GM19397 (cell line): ENCODE measurements around the gene PCDHGA5.
"Not testable (repeated sequence)": the region's sequence is repeated elsewhere in the genome, so short reads cannot be mapped to it uniquely, and the experiment has no call there.

Experiments
- ATAC-seq: cut with Tn5 transposase; IDR thresholded peaks from one replicate; pipeline ENCODE4 v1.9.1; 2021; ENCODE audit warnings: mild to moderate bottlenecking, moderate library complexity; ENCODE audit not compliant: unreplicated experiment

PCDHGA5 gene

DNA sequence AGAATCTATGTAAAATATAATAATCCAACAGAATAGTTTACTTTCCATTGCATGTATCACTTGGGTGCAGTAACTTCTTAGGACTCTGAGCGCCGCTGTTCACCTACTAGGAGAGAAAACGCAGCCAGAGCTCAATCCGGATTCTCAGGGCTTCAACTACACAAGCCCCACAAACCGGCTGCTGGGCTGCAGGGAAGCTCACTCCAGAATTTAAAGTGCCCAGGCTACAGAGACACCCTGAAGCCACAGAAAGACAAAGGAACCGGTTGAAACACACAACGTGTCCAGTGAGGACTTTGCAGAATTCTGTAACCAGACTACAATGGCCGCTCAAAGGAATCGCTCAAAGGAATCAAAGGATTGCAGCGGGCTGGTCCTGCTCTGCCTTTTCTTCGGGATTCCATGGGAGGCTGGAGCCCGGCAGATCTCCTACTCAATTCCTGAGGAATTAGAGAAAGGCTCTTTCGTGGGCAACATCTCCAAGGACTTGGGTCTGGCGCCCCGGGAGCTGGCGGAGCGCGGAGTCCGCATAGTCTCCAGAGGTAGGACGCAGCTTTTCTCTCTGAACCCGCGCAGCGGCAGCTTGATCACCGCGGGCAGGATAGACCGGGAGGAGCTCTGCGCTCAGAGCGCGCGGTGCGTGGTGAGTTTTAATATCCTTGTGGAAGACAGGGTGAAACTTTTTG, 49.0 kb downstream of the PCDHGA5 start, which contains the start of gene PCDHGA10:
PCDHGA10 (plus strand) TSS at position 134 of the 686 bp plus-strand sequence; CDS start at position 323, 189 bp downstream.
- ATAC-seq = peak; percentile 72

DNA sequence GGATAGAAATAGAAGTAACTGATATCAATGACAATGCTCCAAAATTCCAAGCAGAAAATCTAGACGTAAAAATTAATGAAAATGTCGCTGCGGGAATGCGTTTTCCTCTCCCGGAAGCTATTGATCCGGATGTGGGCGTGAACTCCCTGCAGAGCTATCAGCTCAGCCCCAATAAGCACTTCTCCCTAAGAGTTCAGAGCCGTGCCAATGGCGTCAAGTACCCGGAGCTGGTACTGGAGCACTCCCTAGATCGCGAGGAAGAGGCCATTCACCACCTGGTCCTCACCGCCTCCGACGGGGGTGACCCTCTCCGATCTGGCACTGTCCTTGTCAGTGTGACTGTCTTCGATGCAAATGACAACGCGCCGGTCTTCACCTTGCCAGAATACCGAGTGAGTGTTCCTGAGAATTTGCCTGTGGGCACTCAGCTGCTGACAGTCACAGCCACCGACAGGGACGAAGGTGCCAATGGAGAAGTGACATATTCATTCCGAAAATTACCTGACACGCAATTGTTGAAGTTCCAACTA, 49.6 kb downstream of the PCDHGA5 start:
- no peak for ATAC-seq

DNA sequence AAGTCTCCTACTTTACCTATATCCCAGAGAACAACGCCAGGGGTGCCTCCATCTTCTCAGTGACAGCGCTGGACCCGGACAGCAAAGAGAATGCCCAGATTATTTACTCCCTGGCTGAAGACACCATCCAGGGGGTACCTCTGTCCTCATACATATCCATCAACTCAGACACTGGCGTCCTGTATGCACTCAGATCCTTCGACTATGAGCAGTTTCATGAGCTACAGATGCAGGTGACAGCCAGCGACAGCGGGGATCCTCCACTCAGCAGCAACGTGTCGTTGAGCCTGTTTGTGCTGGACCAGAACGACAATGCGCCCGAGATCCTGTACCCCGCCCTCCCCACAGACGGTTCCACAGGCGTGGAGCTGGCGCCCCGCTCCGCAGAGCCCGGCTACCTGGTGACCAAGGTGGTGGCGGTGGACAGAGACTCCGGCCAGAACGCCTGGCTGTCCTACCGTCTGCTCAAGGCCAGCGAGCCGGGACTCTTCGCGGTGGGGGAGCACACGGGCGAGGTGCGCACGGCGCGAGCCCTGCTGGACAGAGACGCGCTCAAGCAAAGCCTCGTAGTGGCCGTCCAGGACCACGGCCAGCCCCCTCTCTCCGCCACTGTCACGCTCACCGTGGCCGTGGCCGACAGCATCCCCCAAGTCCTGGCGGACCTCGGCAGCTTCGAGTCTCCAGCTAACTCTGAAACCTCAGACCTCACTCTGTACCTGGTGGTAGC, 50.7 kb downstream of the PCDHGA5 start:
- ATAC-seq = not testable (repeated sequence)

DNA sequence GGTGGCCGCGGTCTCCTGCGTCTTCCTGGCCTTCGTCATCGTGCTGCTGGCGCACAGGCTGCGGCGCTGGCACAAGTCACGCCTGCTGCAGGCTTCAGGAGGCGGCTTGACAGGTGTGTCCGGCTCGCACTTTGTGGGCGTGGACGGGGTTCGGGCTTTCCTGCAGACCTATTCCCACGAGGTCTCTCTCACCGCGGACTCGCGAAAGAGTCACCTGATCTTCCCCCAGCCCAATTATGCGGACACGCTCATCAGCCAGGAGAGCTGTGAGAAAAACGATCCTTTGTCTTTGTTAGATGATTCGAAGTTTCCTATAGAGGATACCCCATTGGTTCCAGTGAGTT, 51.3 kb downstream of the PCDHGA5 start:
- ATAC-seq = not testable (repeated sequence)
